CD1c-positive myeloid dendritic cell (primary cell): ENCODE measurements around the gene SHROOM4.
A peak's percentile ranks its signal among the peaks of the same experiment; 100 is the strongest.

Experiments used
- DNase-seq: peaks from one replicate; pipeline ENCODE4 v3.0.0-alpha.2; 2016; ENCODE audit errors: extremely low spot score

SHROOM4 gene

DNA sequence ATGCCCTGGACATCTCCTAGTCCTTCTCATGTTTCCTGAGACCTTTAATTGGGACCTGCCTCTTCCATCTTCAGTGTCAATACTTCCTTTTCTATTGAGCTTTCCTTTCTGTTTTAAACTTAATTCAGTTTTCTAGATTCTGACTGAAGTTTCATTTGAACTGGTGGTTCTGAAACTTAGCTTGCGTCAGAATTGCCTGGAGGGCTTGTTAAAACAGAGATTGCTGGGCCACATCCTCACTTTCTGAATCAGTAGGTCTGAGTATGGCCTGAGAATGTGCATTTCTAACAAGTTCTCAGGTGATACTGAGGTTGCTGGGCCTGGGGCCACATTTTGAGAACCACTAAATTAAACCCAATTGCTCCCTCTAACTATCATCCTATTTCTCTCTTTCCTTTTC is 191.2 kb downstream of the SHROOM4 start:
- no peak for DNase-seq

DNA sequence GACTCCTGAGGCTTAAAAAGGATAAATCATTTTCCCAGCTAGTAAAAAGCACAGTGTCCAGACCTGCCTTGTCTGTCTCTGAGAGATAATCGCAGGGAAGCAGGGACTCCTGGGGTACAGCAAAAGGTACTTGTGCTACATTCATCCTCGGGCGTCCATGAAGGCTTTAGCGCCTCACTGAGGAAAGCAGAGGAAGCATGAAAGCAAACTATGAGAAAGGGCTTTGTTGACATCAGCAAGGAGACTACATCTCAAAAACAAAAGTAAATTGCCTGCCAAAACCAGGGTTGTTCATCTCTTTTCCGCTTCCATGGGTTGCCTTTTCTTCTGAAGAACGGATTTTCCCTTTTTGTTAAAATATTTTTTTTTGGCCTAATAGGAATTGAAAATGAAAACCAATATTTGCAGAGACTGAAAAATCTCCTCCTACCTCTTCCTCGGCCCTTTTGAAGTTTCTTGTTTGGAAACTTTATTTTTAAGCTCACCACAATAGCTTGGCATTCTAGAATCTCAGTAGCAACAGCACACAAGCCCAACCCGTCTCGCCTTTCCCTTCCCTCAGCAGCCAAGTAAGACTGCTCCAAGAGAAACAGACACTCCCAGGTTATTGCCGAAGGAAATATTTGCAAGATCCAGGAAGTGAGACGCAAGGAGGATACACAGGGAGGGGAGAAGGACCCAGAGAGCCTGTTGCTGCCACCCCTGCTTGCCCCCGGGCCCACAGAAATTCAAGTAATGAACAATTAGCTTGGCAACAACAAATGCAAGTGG is 195.0 kb downstream of the SHROOM4 start:
- DNase-seq = no peak

DNA sequence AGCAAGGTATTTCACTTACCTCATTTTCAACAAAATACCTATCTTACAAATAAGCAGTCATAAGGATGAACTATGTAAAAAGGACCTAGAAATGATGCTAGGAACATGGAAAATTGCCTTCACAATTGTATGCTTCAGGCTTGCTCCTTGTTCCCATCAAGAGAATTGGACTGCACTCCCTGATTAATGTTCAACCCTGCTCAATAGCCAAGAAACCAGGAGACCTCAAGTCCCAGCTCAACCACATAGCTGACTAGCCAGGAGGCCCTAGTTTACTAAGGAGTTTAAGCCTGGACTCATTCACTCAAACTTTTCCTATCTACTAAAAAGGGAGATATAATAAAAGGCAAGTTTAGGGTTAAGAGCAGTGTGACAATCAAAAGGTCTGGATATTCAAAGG is 196.8 kb downstream of the SHROOM4 start:
- no peak for DNase-seq

DNA sequence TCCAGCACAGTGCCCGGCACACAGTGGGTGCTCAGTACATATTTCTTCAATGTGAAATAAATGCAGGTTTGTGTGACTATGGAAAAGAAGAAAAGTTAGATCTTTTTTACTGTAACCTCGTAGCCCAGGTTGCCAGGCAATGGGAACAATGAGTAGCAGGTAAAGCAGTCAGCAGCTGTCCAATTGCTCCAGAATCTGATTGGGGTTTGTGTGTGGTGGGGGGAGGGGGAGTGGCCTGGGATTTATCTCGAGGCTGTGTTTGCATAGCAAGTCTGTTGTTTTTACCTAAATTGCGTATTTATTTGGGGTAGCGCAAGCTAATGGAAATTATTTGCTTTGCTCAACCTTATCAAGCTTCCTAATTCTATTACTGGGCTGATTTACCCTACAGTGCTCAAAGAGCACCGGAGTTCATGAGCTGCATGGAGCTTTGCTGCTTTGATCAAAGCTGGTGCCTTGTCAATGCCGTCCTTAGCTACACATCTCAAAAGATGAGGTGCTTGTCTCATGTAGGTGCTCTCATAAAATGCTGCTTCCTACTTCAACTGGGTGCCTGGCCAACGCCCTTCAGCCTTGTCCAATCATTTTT is 198.3 kb downstream of the SHROOM4 start:
- no peak for DNase-seq

DNA sequence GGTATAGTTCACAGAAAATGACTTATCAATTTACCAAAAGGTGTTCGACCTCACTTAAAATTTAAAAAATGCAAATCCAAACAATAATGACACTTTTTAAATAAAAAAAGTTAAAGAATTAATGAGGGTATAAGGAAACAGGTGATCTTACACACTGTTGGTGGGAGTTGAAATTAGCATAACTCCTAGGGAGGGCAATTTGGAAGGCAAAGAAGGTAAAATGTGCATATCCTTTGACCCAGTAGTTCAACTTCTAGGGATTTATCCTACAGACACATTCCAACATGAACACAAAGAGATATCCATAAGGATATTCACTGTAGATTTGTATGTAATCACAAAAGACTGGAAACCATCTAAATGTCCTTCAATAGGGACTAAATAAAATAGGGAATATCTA is 199.5 kb downstream of the SHROOM4 start:
- no peak for DNase-seq

DNA sequence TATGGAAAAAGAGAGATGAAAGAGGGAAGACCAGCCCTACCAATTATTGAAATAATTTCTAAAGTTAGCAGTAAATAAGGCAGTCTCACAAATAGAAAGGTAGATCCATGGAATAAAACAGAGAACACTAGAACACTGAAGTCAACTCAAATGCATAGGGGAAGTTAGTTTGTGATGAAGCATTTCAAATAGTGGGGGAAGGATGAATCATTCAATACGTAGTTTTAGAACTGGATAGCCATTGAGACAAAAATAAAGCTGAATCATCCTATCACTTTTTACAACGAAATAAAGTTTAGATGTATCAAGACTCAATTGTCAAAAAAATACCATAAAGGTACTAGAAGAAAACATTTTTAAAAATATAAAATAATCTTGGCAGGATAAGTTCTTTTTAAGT is 200.1 kb downstream of the SHROOM4 start:
- no peak for DNase-seq

DNA sequence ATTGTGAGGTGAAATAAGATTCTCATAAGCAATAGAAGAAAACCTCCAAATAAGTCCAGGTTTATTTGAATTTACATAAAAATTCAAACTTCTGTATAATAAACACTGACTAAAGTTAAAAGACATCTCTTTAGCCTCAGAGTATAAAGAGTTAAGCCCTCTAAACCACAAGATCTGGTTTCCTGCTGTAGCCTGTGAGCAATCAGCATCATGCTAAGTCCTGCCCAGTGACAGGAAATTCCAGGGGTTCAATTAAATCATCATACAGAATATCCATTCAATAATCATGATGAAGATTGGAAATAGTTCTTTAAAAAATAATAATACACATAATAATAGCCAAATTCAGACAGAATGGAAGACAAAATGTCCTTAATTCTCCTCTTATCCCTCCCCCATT is 204.2 kb downstream of the SHROOM4 start:
- DNase-seq = no peak

DNA sequence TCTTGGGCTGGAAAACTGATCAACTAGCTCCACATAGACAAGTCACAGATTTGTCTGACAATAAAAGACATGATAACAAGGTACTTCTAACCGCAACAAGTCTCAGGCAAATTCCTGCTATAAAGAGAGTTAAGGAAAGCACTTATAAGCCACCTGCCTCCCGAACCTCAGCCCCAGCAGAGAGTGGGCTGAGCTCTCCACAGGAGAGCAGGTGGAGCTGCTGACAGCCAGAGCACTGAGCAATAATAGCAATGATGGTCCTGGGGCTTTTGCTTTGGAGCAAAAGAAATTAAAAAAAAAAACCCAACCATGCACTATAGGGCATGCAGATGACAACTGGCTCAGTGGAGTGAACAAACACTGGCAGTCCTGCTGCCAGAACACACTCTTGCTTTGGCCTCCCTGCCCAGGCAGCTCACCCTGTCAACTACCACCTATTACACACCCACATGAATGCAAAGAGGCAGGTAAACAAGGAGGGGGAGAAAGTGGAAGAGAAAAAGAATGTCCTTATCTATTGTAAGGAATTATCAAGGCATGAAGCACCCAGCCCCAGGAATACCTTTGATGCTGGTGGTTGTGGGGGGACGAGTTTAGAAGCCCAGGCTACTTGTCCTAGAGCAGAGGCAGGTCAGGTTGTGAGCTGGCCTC is 207.6 kb downstream of the SHROOM4 start:
- no peak for DNase-seq

DNA sequence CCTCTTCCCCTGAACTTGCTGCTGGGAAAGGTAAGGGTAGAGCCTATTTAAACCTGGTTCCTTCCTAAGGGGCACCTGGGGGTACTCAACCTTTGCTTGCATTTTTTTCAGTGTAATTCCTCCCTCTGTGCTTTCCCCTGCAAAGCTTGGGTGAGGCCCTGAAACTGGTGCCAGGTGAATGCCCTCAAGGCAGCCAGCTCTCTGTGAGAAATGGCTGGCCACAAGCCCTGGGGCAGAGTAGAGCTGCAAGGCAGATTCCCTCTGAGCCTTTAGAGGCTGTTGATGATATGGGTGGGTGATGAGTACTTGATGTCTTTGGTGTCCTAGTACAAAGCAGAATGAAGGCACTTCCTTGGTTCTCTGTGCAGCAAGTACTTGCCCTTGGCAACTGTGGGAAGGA is 217.9 kb downstream of the SHROOM4 start:
- no peak for DNase-seq

DNA sequence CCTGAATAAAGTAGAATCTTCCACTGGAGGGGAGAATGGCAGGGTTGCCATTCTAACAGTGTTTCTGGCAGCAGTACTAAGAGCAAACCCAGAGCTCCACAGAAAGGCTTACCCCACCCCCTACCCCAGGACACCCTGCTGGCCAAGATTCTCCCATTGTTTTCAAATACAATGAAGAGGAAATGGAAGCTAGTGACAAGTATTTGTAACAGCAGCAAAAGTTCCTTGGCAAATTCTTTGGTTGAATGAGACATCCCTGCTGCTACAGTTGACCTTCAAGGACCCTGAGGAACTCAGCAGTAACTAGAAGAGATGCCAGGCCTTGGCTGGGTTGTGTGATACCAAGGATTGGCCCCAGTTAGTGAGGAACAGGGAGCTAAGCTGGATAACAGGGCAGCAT is 219.2 kb downstream of the SHROOM4 start:
- no peak for DNase-seq

DNA sequence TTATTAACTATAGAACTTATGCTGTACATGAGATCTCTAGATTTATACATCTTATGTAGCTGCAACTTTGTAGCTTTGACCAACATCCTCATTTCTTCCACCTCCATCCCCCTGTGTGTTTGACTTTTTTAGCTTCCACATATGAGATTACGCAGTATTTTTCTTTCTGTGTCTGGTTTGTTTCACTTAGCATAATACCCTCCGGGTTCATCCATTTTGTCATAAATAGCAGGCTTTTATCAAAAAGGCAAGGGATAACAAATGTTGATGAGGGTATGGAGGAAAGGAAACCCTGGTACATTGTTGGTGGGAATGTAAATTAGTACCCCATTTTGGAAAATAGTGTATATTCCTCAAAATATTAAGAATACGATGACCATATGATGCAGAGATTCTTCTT is 227.0 kb downstream of the SHROOM4 start:
- no peak for DNase-seq

DNA sequence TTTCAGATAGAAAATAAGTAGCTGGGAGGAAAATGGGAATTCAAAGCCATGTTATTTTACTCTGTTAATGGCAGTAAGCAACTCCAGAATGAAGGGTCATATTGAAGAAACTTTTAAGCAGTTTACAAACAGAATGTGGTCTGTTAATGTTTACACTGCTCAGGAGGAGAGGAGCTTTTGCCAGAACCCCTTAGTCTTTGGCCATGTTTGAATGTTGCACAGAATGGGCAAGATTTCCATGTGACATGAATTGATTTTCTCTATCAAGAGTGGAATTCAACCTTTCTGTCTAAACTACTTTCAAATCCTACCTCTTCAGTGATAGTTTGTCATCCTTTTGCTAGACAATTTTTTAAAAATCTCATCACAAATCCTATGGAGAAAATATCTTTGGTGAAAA is 227.6 kb downstream of the SHROOM4 start:
- DNase-seq = no peak

DNA sequence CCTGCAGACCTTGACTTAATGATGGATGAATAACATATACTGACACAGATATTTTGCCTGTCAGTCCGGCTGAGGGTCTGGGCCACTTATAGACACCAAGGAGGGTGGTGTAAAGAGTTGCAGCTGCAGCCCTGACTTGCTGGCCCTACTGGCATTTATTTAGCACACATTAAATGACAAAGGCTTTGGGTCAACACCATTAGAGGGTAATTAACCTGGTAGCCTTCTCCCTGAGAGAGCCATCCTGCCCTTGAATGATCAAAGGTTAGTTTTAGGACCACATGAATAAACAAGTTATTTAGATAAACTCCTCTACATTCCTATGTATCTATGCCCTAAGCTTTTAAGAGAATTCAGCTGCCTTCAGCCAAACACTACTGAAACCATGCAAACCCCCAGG is 232.6 kb downstream of the SHROOM4 start:
- DNase-seq = no peak

DNA sequence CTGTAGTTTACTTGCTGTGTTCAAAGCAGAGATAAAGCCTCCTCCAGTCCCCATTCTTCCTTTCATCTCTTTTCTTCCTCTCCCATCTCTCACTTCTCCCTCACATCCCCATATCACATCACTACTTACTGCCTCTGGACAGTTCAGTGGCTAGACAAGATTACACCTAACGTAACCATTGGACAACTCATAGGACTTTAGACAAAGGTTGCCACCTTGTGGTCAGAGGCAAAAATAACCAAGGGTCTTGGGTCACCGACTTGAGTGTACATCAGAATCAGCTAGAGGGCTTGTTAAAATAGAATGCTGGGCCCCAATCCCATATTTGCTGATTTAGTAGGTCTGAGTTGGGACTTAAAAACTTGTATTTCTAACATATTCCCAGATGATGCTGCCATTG is 234.0 kb downstream of the SHROOM4 start:
- DNase-seq = peak; percentile 52

DNA sequence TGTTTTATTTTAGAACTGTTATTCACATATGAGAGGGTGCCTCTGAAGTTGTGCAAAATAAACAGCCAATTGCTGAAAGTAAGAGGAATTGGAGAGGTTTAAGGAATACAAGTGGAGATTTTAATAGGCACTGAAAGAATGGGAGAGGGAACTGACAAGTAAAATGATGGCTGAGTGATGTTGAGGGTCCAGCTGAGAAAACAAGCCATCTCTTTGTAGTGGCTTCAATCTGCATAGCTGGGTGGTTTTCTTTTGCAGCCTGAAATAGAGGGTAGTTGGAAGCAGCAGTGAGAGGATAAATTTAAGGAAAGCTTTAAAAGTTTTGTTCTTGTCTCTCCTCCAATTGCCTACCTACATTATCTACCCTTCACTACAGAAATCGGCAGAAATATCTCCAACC is 236.7 kb downstream of the SHROOM4 start:
- DNase-seq = no peak

DNA sequence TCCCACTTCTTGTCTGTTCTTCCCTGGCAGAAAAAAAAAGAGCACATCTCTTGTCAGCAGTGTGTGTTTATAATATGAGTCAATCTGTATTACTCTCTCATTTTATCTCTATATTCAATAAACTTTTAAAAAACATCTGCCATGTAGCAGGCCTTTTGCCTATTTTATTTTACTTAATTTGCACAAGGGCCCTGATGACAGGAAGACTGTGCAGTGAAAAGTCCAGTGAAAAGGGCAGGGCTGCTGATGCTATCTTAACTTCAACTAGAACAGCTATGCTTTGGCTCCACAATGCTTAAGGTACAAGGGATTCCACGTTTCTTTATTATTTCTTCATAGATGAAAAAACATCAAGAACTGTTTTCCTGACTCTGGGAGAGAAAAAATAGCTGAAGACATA is 246.4 kb downstream of the SHROOM4 start:
- no peak for DNase-seq

DNA sequence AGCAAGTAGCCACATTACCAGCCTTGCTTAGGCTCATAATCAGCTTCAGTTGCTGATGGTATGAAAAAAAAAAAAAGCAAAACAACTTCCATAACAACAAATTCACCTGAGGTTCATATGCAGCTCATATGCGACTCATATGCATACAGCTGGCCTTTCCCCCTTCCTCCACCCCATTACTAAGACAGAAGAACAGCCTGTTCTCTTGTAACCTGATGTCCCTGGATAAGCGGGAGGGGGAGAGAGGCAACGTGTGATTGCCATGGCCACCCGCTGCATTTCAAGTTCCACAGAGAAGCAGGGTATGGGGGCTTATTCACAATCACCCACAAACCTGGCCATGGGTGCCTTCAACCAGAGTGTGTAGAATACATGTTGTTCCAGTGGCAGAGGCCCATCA is 248.3 kb downstream of the SHROOM4 start:
- no peak for DNase-seq
